HepG2 (cell line): ENCODE data around the gene COL4A2.

Experiments used
- TBP ChIP-seq: sonication (generic); formaldehyde crosslinking; IDR thresholded peaks from 2 replicates; pipeline ENCODE4 v1.5.0; 2020; ENCODE audit warnings: missing genetic modification reagents
- ZNF543 ChIP-seq: sonication (generic); formaldehyde crosslinking; IDR thresholded peaks from 2 replicates; pipeline ENCODE4 v1.4.0; 2020; ENCODE audit warnings: mild to moderate bottlenecking, missing genetic modification reagents

- TF ChIP-seq ZNF543 (CRISPR knock-in tag) (no peak), TBP (no peak)
Observed at GRCh38 chr13:110414931-110415330, 107.8 kb downstream of the COL4A2 start.
